SK-N-MC (cell line): ENCODE results near the gene SPINT3.

Experiments
- EZH2 ChIP-seq: fragments of 200-600 bp; sonication (generic); IDR thresholded peaks from one replicate; pipeline ENCODE4 v1.6.1; 2017; ENCODE audit warnings: antibody characterized with exemption
- FOXP2 ChIP-seq: optimal IDR thresholded peaks from 2 replicates; pipeline ENCODE3; 2011; ENCODE audit warnings: mild to moderate bottlenecking, moderate library complexity; ENCODE audit not compliant: insufficient read depth; ENCODE audit errors: extremely low read length, control extremely low read depth
- POLR2AphosphoS5 ChIP-seq: IDR thresholded peaks from 2 replicates; pipeline ENCODE4 v1.6.1; 2012; ENCODE audit warnings: mild to moderate bottlenecking, low read depth, low read length, borderline replicate concordance

DNA sequence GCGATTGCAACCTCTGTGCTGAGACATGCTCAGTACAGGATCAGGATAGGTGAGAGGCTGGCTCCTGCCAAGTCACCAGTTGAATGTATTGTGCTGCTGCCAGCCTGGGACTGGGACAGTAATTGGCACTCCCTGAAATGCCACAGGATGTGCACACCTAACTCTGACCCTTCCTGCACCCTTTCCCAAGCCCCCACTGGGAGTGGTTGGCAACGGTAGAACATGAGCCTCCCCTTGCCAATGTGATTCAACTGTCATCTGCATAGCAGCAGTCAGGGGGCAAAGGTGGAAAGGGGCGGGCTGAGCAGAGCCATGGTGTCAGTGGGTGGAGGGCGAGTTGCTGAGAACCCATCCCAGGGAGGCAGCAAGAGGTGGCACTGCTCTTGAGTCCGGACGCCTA is 15.4 kb downstream of the SPINT3 start:
- TF ChIP-seq POLR2AphosphoS5 (no peak), EZH2 (no peak), FOXP2 (no peak)
